NAMALWA (cell line): ENCODE data around the gene MTSS2.

Experiments used
- DNase-seq: peaks from one replicate; pipeline ENCODE4 v3.0.0-alpha.2; 2015; ENCODE audit warnings: low spot score

MTSS2 gene

GRCh38 chr16:70670175-70670574 is 15.7 kb downstream of the MTSS2 start:
- DNase-seq: no peak

GRCh38 chr16:70665806-70666735 is 19.8 kb downstream of the MTSS2 start:
- DNase-seq: no peak

- DNase-seq: no peak
Measured at GRCh38 chr16:70665113-70665694, 20.6 kb downstream of the MTSS2 start.

GRCh38 chr16:70664325-70665112 is 21.3 kb downstream of the MTSS2 start:
- DNase-seq: no peak

- no peak for DNase-seq
Measured at GRCh38 chr16:70663524-70664324, 22.1 kb downstream of the MTSS2 start.

GRCh38 chr16:70662991-70663523 is 22.8 kb downstream of the MTSS2 start:
- no peak for DNase-seq

- DNase-seq: no peak
Measured at GRCh38 chr16:70661918-70662641, 23.8 kb downstream of the MTSS2 start.

- DNase-seq: no peak
Measured at GRCh38 chr16:70661534-70661917, 24.3 kb downstream of the MTSS2 start.

- no peak for DNase-seq
Measured at GRCh38 chr16:70660672-70661350, 25.0 kb downstream of the MTSS2 start.

GRCh38 chr16:70659953-70660671 is 25.7 kb downstream of the MTSS2 start:
- no peak for DNase-seq

- DNase-seq: no peak
Measured at GRCh38 chr16:70659546-70659945, 26.3 kb downstream of the MTSS2 start.

- DNase-seq: no peak
Measured at GRCh38 chr16:70658921-70659320, 26.9 kb downstream of the MTSS2 start.

GRCh38 chr16:70657956-70658355 is 27.9 kb downstream of the MTSS2 start:
- no peak for DNase-seq

- DNase-seq: no peak
Measured at GRCh38 chr16:70656712-70657263, 29.1 kb downstream of the MTSS2 start.

- DNase-seq: no peak
Measured at GRCh38 chr16:70656065-70656711, 29.7 kb downstream of the MTSS2 start.

GRCh38 chr16:70653809-70654771 is 31.8 kb downstream of the MTSS2 start:
- peak; percentile 92 for DNase-seq

GRCh38 chr16:70653406-70653805 is 32.4 kb downstream of the MTSS2 start:
- no peak for DNase-seq

GRCh38 chr16:70652322-70652721 is 33.5 kb downstream of the MTSS2 start:
- DNase-seq: no peak
